Measurements from ENCODE around the gene CPVL.

CPVL gene

DNA sequence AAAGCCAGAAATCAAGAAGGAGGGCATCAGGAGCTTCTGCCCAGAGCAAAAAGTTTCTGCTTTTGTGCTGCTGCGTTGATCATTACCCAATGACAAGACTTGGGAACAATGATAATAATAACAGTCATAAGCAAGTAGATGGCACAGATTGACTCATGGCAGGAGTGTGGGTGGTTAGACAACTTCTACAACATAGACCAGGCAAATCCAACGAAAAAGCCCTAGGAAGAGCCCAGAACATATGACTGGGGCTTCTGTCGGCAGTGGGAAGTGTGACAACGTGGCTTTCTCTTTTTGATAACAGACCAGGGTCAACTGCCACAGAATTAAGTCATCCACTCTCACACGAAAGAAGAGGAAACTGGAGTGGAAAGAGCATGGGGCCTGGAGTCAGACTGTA is 102.8 kb downstream of the CPVL start:
- H3K9ac ChIP-seq = no peak overlapping the region
- TF ChIP-seq Cebpa-rat (IDR thresholded peaks at IDR 0.05) = no peak
- no peak overlapping the region for H3K27ac ChIP-seq
- no peak overlapping the region for H3K4me2 ChIP-seq
- H3K27me3 ChIP-seq = peaks cover 0 to 28% (median 0%) of the 10 kb centered on the region in 11 experiments; a peak in 2 of 22 replicates
- no peak overlapping the region for H3K4me3 ChIP-seq
- peaks cover 0 to 13% (median 0%) of the 10 kb centered on the region in 11 experiments; a peak in 5 of 22 replicates for H3K9me3 ChIP-seq (replicated peaks in 1 of 11)
- peaks cover 0 to 28% (median 17%) of the 10 kb centered on the region in 10 experiments; a peak in 17 of 20 replicates for H3K4me1 ChIP-seq
- no peaks in the 10 kb centered on the region for H4K20me1 ChIP-seq
- H3K36me3 ChIP-seq = no peaks in the 10 kb centered on the region

- Histone ChIP-seq H3K4me1 (peaks cover 0 to 28% (median 17%) of the 10 kb centered on the region in 10 experiments; a peak in 17 of 20 replicates), H3K27me3 (peaks cover 0 to 33% (median 0%) of the 10 kb centered on the region in 11 experiments; a peak in 3 of 22 replicates)
These were observed 103.5 kb downstream of the CPVL start for GRCh38 chr7:29042824-29043231.

GRCh38 chr7:29041991-29042390 is 104.3 kb downstream of the CPVL start:
- Histone ChIP-seq H3K9me3 (replicated peaks in 1 of 11) (peaks cover 0 to 4% (median 0%) of the 10 kb centered on the region in 11 experiments; a peak in 3 of 22 replicates), H3K27ac (no peak overlapping the region), H3K4me3 (no peak overlapping the region), H3K4me2 (no peak overlapping the region), H4K20me1 (no peaks in the 10 kb centered on the region), H3K36me3 (no peaks in the 10 kb centered on the region), H3K9ac (no peak overlapping the region), H3K27me3 (peaks cover 0 to 33% (median 0%) of the 10 kb centered on the region in 11 experiments; a peak in 3 of 22 replicates), H3K4me1 (peaks cover 0 to 28% (median 17%) of the 10 kb centered on the region in 10 experiments; a peak in 17 of 20 replicates)
- no peak for TF ChIP-seq Cebpa-rat (IDR thresholded peaks at IDR 0.05)

More at GRCh38 chr7:29042824-29043231, 103.5 kb downstream of the CPVL start:
- Histone ChIP-seq H3K9ac (no peak overlapping the region), H4K20me1 (no peaks in the 10 kb centered on the region), H3K36me3 (no peaks in the 10 kb centered on the region), H3K4me3 (no peak overlapping the region), H3K4me2 (no peak overlapping the region), H3K9me3 (replicated peaks in 1 of 11) (peaks cover 0 to 9% (median 0%) of the 10 kb centered on the region in 11 experiments; a peak in 5 of 22 replicates), H3K27ac (no peak overlapping the region)
- TF ChIP-seq Cebpa-rat (IDR thresholded peaks at IDR 0.05) = no peak

DNA sequence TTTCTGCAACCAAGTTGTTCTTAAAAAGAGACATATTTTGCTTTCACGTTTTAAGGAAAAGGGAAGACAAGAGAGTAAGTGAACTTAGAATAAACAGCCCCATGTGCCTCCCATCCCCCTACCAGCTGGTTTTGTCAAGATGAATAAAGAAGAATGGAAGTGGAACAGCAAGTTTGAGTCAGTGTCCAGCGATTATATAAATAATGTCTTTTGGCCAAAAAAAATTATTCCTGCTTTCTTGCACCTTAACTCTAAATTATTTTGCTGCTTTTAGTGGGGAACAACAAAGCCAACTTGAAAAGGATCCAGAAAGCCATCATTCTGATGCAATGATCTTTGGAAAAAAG is 105.8 kb downstream of the CPVL start:
- peaks cover 0 to 33% (median 0%) of the 10 kb centered on the region in 11 experiments; a peak in 3 of 22 replicates for H3K27me3 ChIP-seq
- peak overlapping the region in 8 of 11 experiments; percentile 24 to 64 (median 46); a peak in 12 of 22 replicates for H3K4me2 ChIP-seq
- no peaks in the 10 kb centered on the region for H4K20me1 ChIP-seq
- no peaks in the 10 kb centered on the region for H3K9me3 ChIP-seq (replicated peaks in 1 of 11)
- no peak for TF ChIP-seq Cebpa-rat (IDR thresholded peaks at IDR 0.05)
- H3K27ac ChIP-seq = no peak overlapping the region
- no peaks in the 10 kb centered on the region for H3K36me3 ChIP-seq
- H3K4me3 ChIP-seq = no peak overlapping the region
- H3K9ac ChIP-seq = no peak overlapping the region
- peaks cover 0 to 25% (median 17%) of the 10 kb centered on the region in 10 experiments; a peak in 17 of 20 replicates for H3K4me1 ChIP-seq

GRCh38 chr7:29039821-29040578 is 106.3 kb downstream of the CPVL start:
- H3K27me3 ChIP-seq = peaks cover 0 to 33% (median 0%) of the 10 kb centered on the region in 11 experiments; a peak in 3 of 22 replicates
- peak overlapping the region in 9 of 11 experiments; percentile 12 to 64 (median 46); a peak in 16 of 22 replicates for H3K4me2 ChIP-seq
- H3K4me1 ChIP-seq = peaks cover 0 to 20% (median 15%) of the 10 kb centered on the region in 10 experiments; a peak in 17 of 20 replicates
- H3K9me3 ChIP-seq (replicated peaks in 1 of 11) = no peaks in the 10 kb centered on the region
- H3K36me3 ChIP-seq = no peaks in the 10 kb centered on the region
- H4K20me1 ChIP-seq = no peaks in the 10 kb centered on the region
- H3K9ac ChIP-seq = no peak overlapping the region
- H3K4me3 ChIP-seq = no peak overlapping the region
- no peak overlapping the region for H3K27ac ChIP-seq
- TF ChIP-seq Cebpa-rat (IDR thresholded peaks at IDR 0.05) = no peak

GRCh38 chr7:29038463-29038862 is 107.9 kb downstream of the CPVL start:
- Histone ChIP-seq H3K27ac (no peak overlapping the region), H4K20me1 (no peaks in the 10 kb centered on the region)

DNA sequence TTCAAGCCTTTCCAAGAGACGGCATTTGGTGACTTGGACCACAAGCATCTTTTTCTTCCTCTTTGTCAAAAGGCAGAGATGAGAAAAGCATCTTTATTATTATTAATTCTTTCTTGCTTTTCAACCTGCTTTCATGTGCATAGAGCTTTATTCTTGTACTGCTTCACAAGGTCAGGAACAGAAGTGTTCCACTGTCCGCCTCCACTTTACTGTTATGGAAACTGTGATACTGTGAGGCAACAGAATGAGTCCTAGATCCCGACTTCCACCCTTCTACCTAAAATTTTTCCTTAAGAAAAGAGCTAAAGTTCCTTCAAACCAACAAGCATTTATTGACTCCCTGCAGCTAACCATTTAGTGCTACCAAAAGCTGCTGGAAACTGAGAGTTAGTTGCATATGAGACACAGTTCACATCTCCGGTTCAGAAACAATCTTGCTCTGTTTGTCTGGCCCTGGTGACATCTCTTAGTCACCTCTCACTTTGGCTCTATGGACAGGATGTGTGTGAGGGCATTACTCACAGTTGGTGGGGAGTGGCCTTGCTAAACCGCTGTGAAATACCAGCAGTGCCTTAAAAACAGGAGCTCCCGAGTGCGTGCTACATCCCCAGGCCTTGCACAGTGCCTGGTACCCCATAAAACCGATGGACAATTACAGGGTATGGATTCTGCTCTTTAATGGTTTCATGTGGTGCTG is 111.1 kb downstream of the CPVL start:
- TF ChIP-seq Cebpa-rat (IDR thresholded peaks at IDR 0.05) = no peak
- no peak overlapping the region for H3K27ac ChIP-seq
- no peaks in the 10 kb centered on the region for H3K9me3 ChIP-seq (replicated peaks in 1 of 11)

More at GRCh38 chr7:29038463-29038862, 107.9 kb downstream of the CPVL start:
- Histone ChIP-seq H3K9ac (no peak overlapping the region), H3K4me2 (no peak overlapping the region), H3K4me1 (peaks cover 0 to 20% (median 14%) of the 10 kb centered on the region in 10 experiments; a peak in 17 of 20 replicates), H3K36me3 (no peaks in the 10 kb centered on the region), H3K27me3 (peaks cover 0 to 29% (median 0%) of the 10 kb centered on the region in 11 experiments; a peak in 3 of 22 replicates), H3K4me3 (no peak overlapping the region), H3K9me3 (replicated peaks in 1 of 11) (no peaks in the 10 kb centered on the region)
- no peak for TF ChIP-seq Cebpa-rat (IDR thresholded peaks at IDR 0.05)

GRCh38 chr7:29033584-29033983 is 112.8 kb downstream of the CPVL start:
- Histone ChIP-seq H3K27ac (no peak overlapping the region), H3K27me3 (peaks cover 0 to 5% (median 0%) of the 10 kb centered on the region in 11 experiments; a peak in 2 of 22 replicates), H3K4me1 (no peaks in the 10 kb centered on the region), H3K36me3 (no peaks in the 10 kb centered on the region), H3K9ac (no peak overlapping the region), H3K4me3 (no peak overlapping the region), H3K9me3 (replicated peaks in 1 of 11) (peaks cover 0 to 8% (median 2%) of the 10 kb centered on the region in 11 experiments; a peak in 7 of 22 replicates), H4K20me1 (no peaks in the 10 kb centered on the region), H3K4me2 (no peak overlapping the region)
- TF ChIP-seq Cebpa-rat (IDR thresholded peaks at IDR 0.05) = no peak

More for the DNA sequence above, 111.1 kb downstream of the CPVL start:
- Histone ChIP-seq H4K20me1 (no peaks in the 10 kb centered on the region), H3K4me1 (peaks cover 0 to 13% (median 8%) of the 10 kb centered on the region in 10 experiments; a peak in 17 of 20 replicates), H3K36me3 (no peaks in the 10 kb centered on the region), H3K4me3 (no peak overlapping the region), H3K27me3 (peaks cover 0 to 15% (median 0%) of the 10 kb centered on the region in 11 experiments; a peak in 2 of 22 replicates), H3K4me2 (no peak overlapping the region), H3K9ac (no peak overlapping the region)

GRCh38 chr7:29032146-29032545 is 114.2 kb downstream of the CPVL start:
- H3K4me1 ChIP-seq = no peaks in the 10 kb centered on the region
- no peaks in the 10 kb centered on the region for H3K27me3 ChIP-seq
- TF ChIP-seq Cebpa-rat (IDR thresholded peaks at IDR 0.05) = no peak

More at GRCh38 chr7:29032146-29032545, 114.2 kb downstream of the CPVL start:
- Histone ChIP-seq H3K9me3 (replicated peaks in 1 of 11) (peaks cover 9 to 23% (median 16%) of the 10 kb centered on the region in 11 experiments), H3K4me3 (no peak overlapping the region), H4K20me1 (no peaks in the 10 kb centered on the region), H3K9ac (no peak overlapping the region), H3K36me3 (no peaks in the 10 kb centered on the region), H3K4me2 (no peak overlapping the region), H3K27ac (no peak overlapping the region)
